HEK293 (cell line): Measurements from ENCODE around the gene SPATA33.

Source experiments
- CTCF ChIP-seq: fragments of 450-650 bp; formaldehyde crosslinking; IDR thresholded peaks from 2 replicates; pipeline ENCODE4 v1.5.1; 2016; ENCODE audit warnings: missing biosample characterization, missing genetic modification characterization
- YY1 ChIP-seq: fragments of 450-650 bp; formaldehyde crosslinking; IDR thresholded peaks from 2 replicates; pipeline ENCODE4 v1.5.1; 2018; ENCODE audit warnings: missing biosample characterization, missing genetic modification characterization
- ZFP41 ChIP-seq: fragments of 450-650 bp; formaldehyde crosslinking; IDR thresholded peaks from 2 replicates; pipeline ENCODE4 v1.5.1; 2016; ENCODE audit warnings: missing biosample characterization, missing genetic modification characterization, borderline replicate concordance

GRCh38 chr16:89693931-89694783 is 36.5 kb downstream of the SPATA33 start:
- no peak for TF ChIP-seq ZFP41
- TF ChIP-seq CTCF (tag by site-specific recombination) = no peak
- TF ChIP-seq YY1 (tag by site-specific recombination) = no peak
